Uterus (tissue), 2 donors: ENCODE data around the gene TNPO2.

ENCODE experiments used
- POLR2A ChIP-seq, 2 donors: fragments of 450-650 bp; IDR thresholded peaks; one replicate each; pipeline ENCODE4 v1.6.1; 2016; ENCODE audit warnings: antibody characterized with exemption in 2 of 2, mild to moderate bottlenecking in 1 of 2, moderate library complexity in 1 of 2
- TF ChIP-seq, protein P1 (sequence below), 4 experiments: fragments of 200-600 bp in 2 of 4; fragments of 450-650 bp in 2 of 4; sonication (generic) in 2 of 4; IDR thresholded peaks; one replicate each; pipeline ENCODE4 v1.5.1; 2016 to 2019; ENCODE audit warnings: antibody characterized with exemption in 4 of 4, mild to moderate bottlenecking in 2 of 4, moderate library complexity in 1 of 4

DNA sequence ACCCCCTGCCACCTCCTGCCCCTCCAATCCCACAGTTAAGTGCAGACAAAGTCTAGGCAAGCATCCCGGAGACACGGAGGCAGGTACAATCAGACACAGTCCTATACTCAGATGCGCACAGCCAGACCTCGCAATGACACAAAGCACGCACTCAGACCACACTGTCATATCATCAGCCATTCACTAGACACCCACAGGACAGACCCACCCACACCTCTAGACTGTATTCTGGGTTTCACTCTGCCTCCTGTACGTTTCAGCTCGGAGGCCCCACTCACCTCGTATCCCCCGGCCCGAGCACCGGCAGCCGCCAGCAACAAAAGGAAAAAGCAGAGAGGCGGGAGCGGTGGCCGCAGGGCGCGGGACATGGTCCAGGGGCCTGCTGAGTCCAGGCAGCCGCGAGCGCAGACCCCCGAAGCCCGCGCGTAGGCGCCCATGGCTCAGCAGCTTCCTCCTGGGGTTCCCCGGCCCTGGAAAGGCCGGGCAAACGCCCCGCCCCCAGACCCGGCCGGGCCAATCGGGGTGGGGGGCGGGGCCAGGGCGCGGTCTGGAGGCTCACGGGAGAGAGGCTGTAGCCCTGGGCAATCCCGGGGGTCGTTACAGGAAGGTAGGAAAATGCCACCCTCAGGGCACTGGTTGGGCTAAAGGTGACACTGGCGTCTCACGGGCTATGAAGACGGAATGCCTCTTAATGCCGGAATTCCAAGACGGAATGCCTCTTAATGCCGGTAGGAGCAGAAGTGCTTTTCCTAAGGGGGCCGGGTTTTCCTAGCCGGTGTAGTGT, 57.3 kb downstream of the TNPO2 start, which contains the start of the genes MAN2B1 and WDR83:
- TF ChIP-seq, protein P1, sequence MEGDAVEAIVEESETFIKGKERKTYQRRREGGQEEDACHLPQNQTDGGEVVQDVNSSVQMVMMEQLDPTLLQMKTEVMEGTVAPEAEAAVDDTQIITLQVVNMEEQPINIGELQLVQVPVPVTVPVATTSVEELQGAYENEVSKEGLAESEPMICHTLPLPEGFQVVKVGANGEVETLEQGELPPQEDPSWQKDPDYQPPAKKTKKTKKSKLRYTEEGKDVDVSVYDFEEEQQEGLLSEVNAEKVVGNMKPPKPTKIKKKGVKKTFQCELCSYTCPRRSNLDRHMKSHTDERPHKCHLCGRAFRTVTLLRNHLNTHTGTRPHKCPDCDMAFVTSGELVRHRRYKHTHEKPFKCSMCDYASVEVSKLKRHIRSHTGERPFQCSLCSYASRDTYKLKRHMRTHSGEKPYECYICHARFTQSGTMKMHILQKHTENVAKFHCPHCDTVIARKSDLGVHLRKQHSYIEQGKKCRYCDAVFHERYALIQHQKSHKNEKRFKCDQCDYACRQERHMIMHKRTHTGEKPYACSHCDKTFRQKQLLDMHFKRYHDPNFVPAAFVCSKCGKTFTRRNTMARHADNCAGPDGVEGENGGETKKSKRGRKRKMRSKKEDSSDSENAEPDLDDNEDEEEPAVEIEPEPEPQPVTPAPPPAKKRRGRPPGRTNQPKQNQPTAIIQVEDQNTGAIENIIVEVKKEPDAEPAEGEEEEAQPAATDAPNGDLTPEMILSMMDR (IDR thresholded peaks at IDR 0.05), result no peak
- peak in 1 of 2 donors; percentile 27 for TF ChIP-seq POLR2A (IDR thresholded peaks at IDR 0.05)
